Effector memory CD8-positive, alpha-beta T cell (primary cell): Measurements from ENCODE around the gene ABLIM3.

Experiments
- ATAC-seq: fragments of 150-1000 bp; cut with Tn5 transposase; replicated peaks from 2 replicates; pipeline ENCODE4 v1.10.0; 2021; ENCODE audit warnings: mild to moderate bottlenecking, moderate library complexity
- DNase-seq, 3 experiments: peaks; one replicate each; pipeline ENCODE4 v3.0.0; 2021
- H3K27ac Mint-ChIP-seq, 2 donors: one replicate each; pipeline ENCODE4 v1.8.0; 2022; ENCODE audit warnings: mild to moderate bottlenecking in 2 of 2, mixed read lengths in 2 of 2, moderate library complexity in 2 of 2
- H3K27me3 Mint-ChIP-seq, 2 donors: one replicate each; pipeline ENCODE4 v1.8.0; 2022; ENCODE audit warnings: mixed read lengths in 2 of 2
- H3K36me3 Mint-ChIP-seq: one replicate; pipeline ENCODE4 v1.8.0; 2022; ENCODE audit warnings: mild to moderate bottlenecking, moderate library complexity, mixed read lengths; ENCODE audit not compliant: insufficient read depth
- H3K4me1 Mint-ChIP-seq, 2 donors: one replicate each; pipeline ENCODE4 v1.8.0; 2022; ENCODE audit warnings: low read depth in 2 of 2, mixed read lengths in 2 of 2
- H3K4me3 Mint-ChIP-seq, 2 donors: one replicate each; pipeline ENCODE4 v1.8.0; 2022; ENCODE audit warnings: mild to moderate bottlenecking in 2 of 2, mixed read lengths in 2 of 2, moderate library complexity in 2 of 2
- H3K9me3 Mint-ChIP-seq, 2 donors: one replicate each; pipeline ENCODE4 v1.8.0; 2022; ENCODE audit warnings: mixed read lengths in 2 of 2

Gene ABLIM3

GRCh38 chr5:149156435-149157083, 15.3 kb downstream of the ABLIM3 start:
- DNase-seq (no peak), ATAC-seq (no peak)
- peaks cover 14 to 43% of the 10 kb centered on the region in 2 donors for H3K27me3 Mint-ChIP-seq
- H3K27ac Mint-ChIP-seq = no peak overlapping the region
- no peak overlapping the region for H3K4me3 Mint-ChIP-seq
- no peaks in the 10 kb centered on the region for H3K9me3 Mint-ChIP-seq
- no peaks in the 10 kb centered on the region for H3K4me1 Mint-ChIP-seq
- no peaks in the 10 kb centered on the region for H3K36me3 Mint-ChIP-seq

- no peaks in the 10 kb centered on the region for H3K9me3 Mint-ChIP-seq
- no peaks in the 10 kb centered on the region for H3K36me3 Mint-ChIP-seq
- H3K4me1 Mint-ChIP-seq = no peaks in the 10 kb centered on the region
- ATAC-seq (no peak), DNase-seq (no peak)
- H3K27me3 Mint-ChIP-seq = peaks cover 14 to 44% of the 10 kb centered on the region in 2 donors
- H3K27ac Mint-ChIP-seq = no peak overlapping the region
- H3K4me3 Mint-ChIP-seq = no peak overlapping the region
These were observed 16.0 kb downstream of the ABLIM3 start for GRCh38 chr5:149157330-149157729.

GRCh38 chr5:149160291-149160787, 19.0 kb downstream of the ABLIM3 start:
- Mint-ChIP-seq H3K36me3 (no peaks in the 10 kb centered on the region), H3K27me3 (peaks cover 12 to 34% of the 10 kb centered on the region in 2 donors), H3K9me3 (no peaks in the 10 kb centered on the region), H3K4me3 (no peak overlapping the region), H3K4me1 (no peaks in the 10 kb centered on the region), H3K27ac (no peak overlapping the region)
- ATAC-seq (no peak), DNase-seq (no peak)

- Mint-ChIP-seq H3K36me3 (no peaks in the 10 kb centered on the region), H3K27ac (no peak overlapping the region), H3K9me3 (no peaks in the 10 kb centered on the region), H3K27me3 (peaks cover 5 to 26% of the 10 kb centered on the region in 2 donors), H3K4me3 (no peak overlapping the region), H3K4me1 (no peaks in the 10 kb centered on the region)
- DNase-seq (no peak), ATAC-seq (no peak)
These were observed 19.9 kb downstream of the ABLIM3 start for GRCh38 chr5:149161026-149161687.

GRCh38 chr5:149161850-149162249, 20.6 kb downstream of the ABLIM3 start:
- H3K27ac Mint-ChIP-seq = no peak overlapping the region
- DNase-seq (no peak), ATAC-seq (no peak)
- no peaks in the 10 kb centered on the region for H3K4me1 Mint-ChIP-seq
- no peaks in the 10 kb centered on the region for H3K36me3 Mint-ChIP-seq
- peaks cover 5 to 25% of the 10 kb centered on the region in 2 donors for H3K27me3 Mint-ChIP-seq
- no peak overlapping the region for H3K4me3 Mint-ChIP-seq
- no peaks in the 10 kb centered on the region for H3K9me3 Mint-ChIP-seq

- no peak for ATAC-seq
These were observed 21.2 kb downstream of the ABLIM3 start for GRCh38 chr5:149162401-149163084.

GRCh38 chr5:149164731-149165130, 23.4 kb downstream of the ABLIM3 start:
- no peaks in the 10 kb centered on the region for H3K36me3 Mint-ChIP-seq
- DNase-seq = no peak
- H3K27ac Mint-ChIP-seq = no peak overlapping the region
- ATAC-seq = no peak
- H3K27me3 Mint-ChIP-seq = peaks cover 20 to 45% of the 10 kb centered on the region in 2 donors
- H3K4me1 Mint-ChIP-seq = no peaks in the 10 kb centered on the region
- H3K4me3 Mint-ChIP-seq = no peak overlapping the region
- H3K9me3 Mint-ChIP-seq = no peaks in the 10 kb centered on the region

More at GRCh38 chr5:149162401-149163084, 21.2 kb downstream of the ABLIM3 start:
- Mint-ChIP-seq H3K9me3 (no peaks in the 10 kb centered on the region), H3K27ac (no peak overlapping the region), H3K27me3 (peaks cover 5 to 28% of the 10 kb centered on the region in 2 donors), H3K36me3 (no peaks in the 10 kb centered on the region), H3K4me3 (no peak overlapping the region), H3K4me1 (no peaks in the 10 kb centered on the region)
- no peak for DNase-seq

GRCh38 chr5:149166128-149166527, 24.8 kb downstream of the ABLIM3 start:
- DNase-seq (no peak), ATAC-seq (no peak)
- Mint-ChIP-seq H3K36me3 (no peaks in the 10 kb centered on the region), H3K4me1 (no peaks in the 10 kb centered on the region), H3K27me3 (peaks cover 34 to 46% of the 10 kb centered on the region in 2 donors), H3K4me3 (no peak overlapping the region), H3K27ac (no peak overlapping the region), H3K9me3 (no peaks in the 10 kb centered on the region)

GRCh38 chr5:149166591-149167100, 25.4 kb downstream of the ABLIM3 start:
- Mint-ChIP-seq H3K4me1 (no peaks in the 10 kb centered on the region), H3K27ac (no peak overlapping the region), H3K36me3 (no peaks in the 10 kb centered on the region), H3K9me3 (no peaks in the 10 kb centered on the region), H3K4me3 (no peak overlapping the region), H3K27me3 (peaks cover 34 to 43% of the 10 kb centered on the region in 2 donors)
- DNase-seq = no peak
- no peak for ATAC-seq

GRCh38 chr5:149168276-149168906, 27.1 kb downstream of the ABLIM3 start:
- Mint-ChIP-seq H3K36me3 (no peaks in the 10 kb centered on the region), H3K27me3 (peaks cover 34% of the 10 kb centered on the region in 2 donors), H3K4me3 (no peak overlapping the region), H3K9me3 (no peaks in the 10 kb centered on the region), H3K4me1 (no peaks in the 10 kb centered on the region), H3K27ac (no peak overlapping the region)
- ATAC-seq = no peak
- DNase-seq = no peak

GRCh38 chr5:149170299-149170698, 29.0 kb downstream of the ABLIM3 start:
- no peaks in the 10 kb centered on the region for H3K4me1 Mint-ChIP-seq
- no peak overlapping the region for H3K27ac Mint-ChIP-seq
- peaks cover 34% of the 10 kb centered on the region in 2 donors for H3K27me3 Mint-ChIP-seq
- no peaks in the 10 kb centered on the region for H3K9me3 Mint-ChIP-seq
- H3K36me3 Mint-ChIP-seq = no peaks in the 10 kb centered on the region
- ATAC-seq (no peak), DNase-seq (no peak)
- no peak overlapping the region for H3K4me3 Mint-ChIP-seq

- DNase-seq (no peak), ATAC-seq (no peak)
- no peaks in the 10 kb centered on the region for H3K36me3 Mint-ChIP-seq
- peaks cover 34 to 48% of the 10 kb centered on the region in 2 donors for H3K27me3 Mint-ChIP-seq
- no peaks in the 10 kb centered on the region for H3K4me1 Mint-ChIP-seq
- no peak overlapping the region for H3K4me3 Mint-ChIP-seq
- H3K27ac Mint-ChIP-seq = no peak overlapping the region
- H3K9me3 Mint-ChIP-seq = no peaks in the 10 kb centered on the region
These were observed 31.0 kb downstream of the ABLIM3 start for GRCh38 chr5:149172261-149172660.
